Stomach (tissue), 9 donors: Measurements from ENCODE around the gene GNAI3. TPM values are rescaled to one million over a fixed set of nuclear protein-coding genes. Genes with fewer than 3 reads are reported as not detected.

Experiments
- DNase-seq, 2 donors: peaks; one replicate each; pipeline versions ENCODE4 v3.0.0 to v3.0.0-alpha.2; 2013 to 2019
- H3K27ac ChIP-seq, 5 donors: fragments of 200-600 bp in 4 of 5; sonication (generic) in 4 of 5; one replicate each; pipeline ENCODE4 v1.5.1; 2013 to 2019; ENCODE audit warnings: mild to moderate bottlenecking in 1 of 5, moderate library complexity in 1 of 5
- H3K27me3 ChIP-seq, 3 donors: fragments of 200-600 bp; sonication (generic); one replicate each; pipeline ENCODE4 v1.5.1; 2017 to 2019; ENCODE audit warnings: mixed run types in 1 of 3
- H3K36me3 ChIP-seq, 4 donors: fragments of 200-600 bp; sonication (generic); 1 replicate in 3 of 4; 2 replicates in 1 of 4; pipeline ENCODE4 v1.5.1; 2016 to 2019
- H3K4me1 ChIP-seq, 4 donors: fragments of 200-600 bp; sonication (generic); one replicate each; pipeline ENCODE4 v1.5.1; 2016 to 2019
- H3K4me3 ChIP-seq, 4 donors: fragments of 200-600 bp; sonication (generic) in 3 of 4; one replicate each; pipeline ENCODE4 v1.5.1; 2016 to 2019; ENCODE audit warnings: mild to moderate bottlenecking in 1 of 4
- H3K9me3 ChIP-seq, 4 donors: fragments of 200-600 bp; sonication (generic); one replicate each; pipeline ENCODE4 v1.5.1; 2016 to 2019
- CTCF ChIP-seq, 7 experiments: fragments of 450-650 bp in 4 of 7; fragments of 200-600 bp in 3 of 7; sonication (generic) in 3 of 7; IDR thresholded peaks; one replicate each; pipeline ENCODE4 v1.5.1; 2016 to 2019; ENCODE audit warnings: antibody characterized with exemption in 7 of 7, control low read depth in 2 of 7, mild to moderate bottlenecking in 1 of 7
- EP300 ChIP-seq: sonication (generic); formaldehyde crosslinking; IDR thresholded peaks from one replicate; pipeline ENCODE4 v1.6.1; 2017; ENCODE audit warnings: antibody characterized with exemption
- POLR2A ChIP-seq, 4 donors: fragments of 450-650 bp; IDR thresholded peaks; one replicate each; pipeline ENCODE4 v1.6.1; 2016; ENCODE audit warnings: antibody characterized with exemption in 4 of 4, control low read depth in 2 of 4, mild to moderate bottlenecking in 1 of 4, moderate library complexity in 1 of 4
- POLR2AphosphoS5 ChIP-seq, 3 donors: sonication (generic); formaldehyde crosslinking; IDR thresholded peaks; one replicate each; pipeline ENCODE4 v1.6.1; 2016; ENCODE audit warnings: antibody characterized with exemption in 3 of 3
- WGBS, 5 donors: extraction: QIAGEN DNeasy Blood & Tissue Kit in 3 of 5; methylation state at CpG; one replicate each; pipeline versions ENCODE4 v1.1.5 to v1.1.7; 2013 to 2018; 5-methylcytosine and 5-hydroxymethylcytosine counted together
- intact Hi-C: fragments of 100-400 bp; cut with DNase I; formaldehyde crosslinking; loops from one replicate; pipeline ENCODE4 v1.15.1; 2023; ENCODE audit warnings: low total_unique reads
- polyA plus RNA-seq, 3 donors: library from polyadenylated mRNA; stranded (reverse); fragments of 200-250 nt; gene quantifications; one replicate each; pipeline ENCODE4 v1.2.3, GENCODE V29; 2013
- total RNA-seq, 5 donors: library from RNA; depleted of rRNA; stranded (reverse); fragments of >200 nt; gene quantifications; one replicate each; pipeline versions ENCODE4 v1.1.0 to v1.2.3, GENCODE V29; 2014 to 2016
- donor health status: healthy with polysubstance abuse.
- donor health status: Bipolar disorder and iron deficiency.
- donor health status: healthy.

The GNAI3 gene
- total and polyA plus RNA-seq, 8 donors, result 0.58 to 12.7 (median 3.1) TPM

DNA sequence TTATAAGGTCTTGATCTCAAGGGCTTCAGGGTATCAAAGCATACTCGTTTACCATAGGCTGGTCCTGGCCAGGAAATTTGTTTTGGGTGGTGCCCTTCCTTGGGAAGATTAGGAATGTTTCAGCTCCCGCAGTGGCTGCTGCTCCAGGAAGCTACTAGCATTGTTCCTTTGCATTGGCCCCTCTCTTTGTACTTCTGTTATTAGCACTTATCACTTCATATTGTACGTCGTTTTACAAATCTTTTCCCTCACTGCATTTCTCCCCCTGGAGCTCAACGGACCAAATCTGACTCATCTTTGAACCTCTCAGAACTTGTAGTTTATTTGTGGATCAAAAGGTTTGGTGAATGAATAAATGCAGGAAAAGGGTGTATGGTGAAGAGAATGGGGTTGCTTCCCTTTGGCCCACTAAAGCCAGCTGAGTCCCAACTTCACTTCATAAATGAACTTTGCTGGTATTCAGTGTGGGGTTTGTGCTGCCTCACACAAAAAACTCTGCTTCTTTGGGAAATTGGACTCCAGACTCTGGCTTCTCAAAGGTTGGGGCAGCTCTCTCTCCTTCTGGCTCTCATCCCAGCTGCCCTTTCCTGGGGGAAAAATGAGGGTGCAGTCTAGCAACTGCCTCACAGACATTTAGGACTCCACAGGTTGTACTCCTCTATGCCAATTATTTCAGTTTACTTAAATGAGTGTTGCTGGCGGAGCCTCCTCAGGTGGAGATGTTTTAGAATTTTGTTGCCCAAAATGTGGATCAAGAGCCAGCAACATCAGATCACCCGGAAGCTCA lies 65.1 kb downstream of the GNAI3 start:
- DNase-seq, result no peak
- peak overlapping the region in 2 of 5 donors; percentile 24 to 26 for H3K27ac ChIP-seq

DNA sequence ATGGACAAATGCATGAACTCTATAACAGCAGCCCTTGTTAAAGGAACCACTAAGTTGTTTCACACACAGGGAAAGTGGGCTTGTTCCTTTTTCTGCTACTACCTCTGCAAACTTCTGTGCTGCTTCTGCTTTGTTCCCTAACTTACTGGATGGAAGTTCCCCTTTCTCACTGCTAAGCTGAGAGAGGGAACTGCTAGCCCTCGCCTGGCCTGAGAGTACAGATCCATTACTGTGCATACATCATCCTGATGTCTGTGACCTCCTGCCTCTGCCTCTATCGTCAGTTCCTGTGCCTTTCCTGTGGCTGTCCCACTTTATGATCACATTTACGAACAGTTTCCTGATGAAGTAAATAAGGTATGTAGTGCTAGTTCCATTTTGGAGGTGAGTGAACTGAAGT lies 67.5 kb downstream of the GNAI3 start:
- 44 to 75% (median 63%) methylated on average over 3 of the region's 3 CpGs for WGBS, 5 donors
- Histone ChIP-seq H3K9me3 (no peaks in the 10 kb centered on the region), H3K36me3 (no peaks in the 10 kb centered on the region), H3K27ac (peak overlapping the region in 4 of 5 donors; percentile 12 to 73 (median 60)), H3K4me3 (no peak overlapping the region), H3K4me1 (peaks cover 13 to 50% (median 20%) of the 10 kb centered on the region in 4 donors), H3K27me3 (no peaks in the 10 kb centered on the region)
- intact Hi-C loops, result no loop called here
- TF ChIP-seq POLR2AphosphoS5 (IDR thresholded peaks at IDR 0.05), result peak in 1 of 3 donors; percentile 18
- TF ChIP-seq POLR2A (IDR thresholded peaks at IDR 0.05), result no peak
- no peak for TF ChIP-seq CTCF (IDR thresholded peaks at IDR 0.05)
- peak in 1 of 2 donors; percentile 59 for DNase-seq

More for the DNA sequence above, 65.1 kb downstream of the GNAI3 start:
- Histone ChIP-seq H3K9me3 (no peaks in the 10 kb centered on the region), H3K4me3 (no peak overlapping the region), H3K36me3 (no peaks in the 10 kb centered on the region), H3K4me1 (peaks cover 0 to 39% (median 2%) of the 10 kb centered on the region in 4 donors), H3K27me3 (no peaks in the 10 kb centered on the region)
- TF ChIP-seq POLR2A (IDR thresholded peaks at IDR 0.05) (no peak), EP300 (no peak), POLR2AphosphoS5 (IDR thresholded peaks at IDR 0.05) (no peak), CTCF (IDR thresholded peaks at IDR 0.05) (no peak)
- WGBS, 5 donors, result 37 to 47% (median 41%) methylated on average over 7 of the region's 7 CpGs
- intact Hi-C loops, result no loop called here

DNA sequence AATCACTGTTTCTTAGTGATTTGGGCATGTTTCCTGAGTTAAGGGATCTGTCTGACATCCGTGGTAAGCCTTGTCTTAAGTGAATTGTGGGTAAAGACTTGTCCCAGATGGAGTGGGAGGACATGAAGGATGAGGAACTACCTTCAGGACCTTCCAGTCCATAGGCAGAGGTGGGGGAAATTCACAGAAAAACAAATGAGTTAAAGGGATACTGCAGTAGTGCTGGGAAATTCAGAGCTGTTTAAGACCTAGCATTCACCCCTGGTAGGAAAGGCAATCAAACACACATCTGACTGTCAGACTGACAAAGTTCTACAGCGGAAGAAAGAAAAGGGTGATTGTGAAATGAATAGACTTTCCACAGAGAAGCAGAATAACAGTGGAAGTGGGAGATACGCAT lies 68.0 kb downstream of the GNAI3 start:
- H3K4me1 ChIP-seq, result peaks cover 18 to 54% (median 25%) of the 10 kb centered on the region in 4 donors
- no peaks in the 10 kb centered on the region for H3K27me3 ChIP-seq
- TF ChIP-seq CTCF (IDR thresholded peaks at IDR 0.05), result no peak
- H3K9me3 ChIP-seq, result no peaks in the 10 kb centered on the region
- intact Hi-C loops, result no loop called here
- peak overlapping the region in 4 of 5 donors; percentile 12 to 73 (median 60) for H3K27ac ChIP-seq
- no peak for DNase-seq
- no peak overlapping the region for H3K4me3 ChIP-seq
- no peaks in the 10 kb centered on the region for H3K36me3 ChIP-seq
- WGBS, 5 donors, result 53 to 85% (median 81%) methylated on average over 3 of the region's 3 CpGs

GRCh38 chr1:109617291-109617801 lies 68.9 kb downstream of the GNAI3 start:
- 40 to 53% (median 44%) methylated on average over 3 of the region's 3 CpGs for WGBS, 5 donors
- peak in 1 of 2 donors; percentile 38 for DNase-seq

More at GRCh38 chr1:109617291-109617801, 68.9 kb downstream of the GNAI3 start:
- TF ChIP-seq CTCF (IDR thresholded peaks at IDR 0.05) (no peak), POLR2AphosphoS5 (IDR thresholded peaks at IDR 0.05) (peak in 1 of 3 donors; percentile 34), EP300 (no peak)
- Histone ChIP-seq H3K36me3 (no peaks in the 10 kb centered on the region), H3K9me3 (no peaks in the 10 kb centered on the region), H3K27ac (peak overlapping the region in 4 of 5 donors; percentile 31 to 73 (median 60)), H3K27me3 (no peaks in the 10 kb centered on the region), H3K4me3 (no peak overlapping the region), H3K4me1 (peaks cover 27 to 64% (median 34%) of the 10 kb centered on the region in 4 donors)
- intact Hi-C loops, result no loop called here
